ENCODE data around the gene TWNK. TPM values are rescaled to one million over a fixed set of nuclear protein-coding genes. Genes with fewer than 3 reads are reported as not detected.
A peak's percentile ranks its signal among the peaks of the same experiment; 100 is the strongest.

Gene TWNK
- polyA plus RNA-seq (2011; rRNA removed) (21.1 and 26.7 TPM in 2 replicates), polyA plus RNA-seq (2017; fragmentation: RNase III; extraction: RNeasy Plus Mini Kit Qiagen cat#74134 plus additional on column Dnase treatment) (34.7 to 36.0 TPM (median 35.9 TPM) in 3 replicates), polyA minus RNA-seq (2011; rRNA and poly(A)+ RNA removed) (21.0 and 21.4 TPM in 2 replicates)
- 19.5 and 21.8 TPM in 2 replicates for polyA plus RNA-seq (2012; cell fraction: cytosol; rRNA removed)
- 16.0 and 20.8 TPM in 2 replicates for polyA plus RNA-seq (2012; cell fraction: nucleus; rRNA removed)

GRCh38 chr10:100986952-100987684 is at the start of gene TWNK, which contains the start of gene MRPL43:
TWNK (plus strand) TSS chr10:100987543; CDS start chr10:100988211, 668 bp downstream.
MRPL43 (minus strand) TSS chr10:100987497; CDS start chr10:100987443, 54 bp downstream.
- ATAC-seq (peak; percentile 93 to 94), DNase-seq (ENCODE audit: low read depth in 1 of 2, low spot score in 1 of 2) (peak; percentile 81 to 91), FAIRE-seq (no peak)
- Histone ChIP-seq H3K4me1 (peaks cover 31% of the 10 kb centered on the region), H3K9me3 (no peaks in the 10 kb centered on the region), H3K27ac (peak within 1 kb of the TSS; percentile 96 to 97), H3K4me3 (peak within 1 kb of the TSS; percentile 83), H3K4me2 (peak within 1 kb of the TSS; percentile 96)
- POLR2A ChIA-PET = interaction anchor here (1.0 to 1.8 kb wide), 4 partner anchors 10 to 74 kb away, joined by 3 to 6 read pairs (median 4); no protein-coding TSS in a partner anchor
- 0% methylated on average over 36 of the region's 75 CpGs for WGBS (ENCODE audit: missing lambda C conversion rate)
- CTCF ChIA-PET = interaction anchor here (2.1 to 25.8 kb wide), 5 partner anchors 11 to 30 kb away, joined by 5 to 608 read pairs (median 83); partner anchors contain the start of genes LZTS2 and SEMA4G
- no peak for TF ChIP-seq TFCP2L1 (CRISPR knock-in tag; IDR thresholded peaks at IDR 0.05)
- TF ChIP-seq USF2 (IDR thresholded peaks at IDR 0.05) = 0 out of 2 replicates have a peak, but pooled peaks have one; percentile 7
- peak in 1 of 2 experiments; percentile 85; a peak in 4 of 5 replicates for TF ChIP-seq JUN (IDR thresholded peaks at IDR 0.05)
- peak; percentile 100 for TF ChIP-seq MAX (IDR thresholded peaks at IDR 0.05)
- TF ChIP-seq E2F6 (IDR thresholded peaks at IDR 0.05; ENCODE audit: borderline replicate concordance, low read depth) = peak; percentile 82; the same call in 1 of the 2 replicates
- peak; percentile 98 for TF ChIP-seq MYC (IDR thresholded peaks at IDR 0.05; ENCODE audit: borderline replicate concordance, low read length)
- no peak for TF ChIP-seq POLR2AphosphoS2 (conservative IDR thresholded peaks at IDR 0.05; ENCODE audit: low read length)
- 0 out of 2 replicates have a peak, but pooled peaks have one; percentile 41 for TF ChIP-seq HOXB13 (CRISPR knock-in tag; IDR thresholded peaks at IDR 0.05; ENCODE audit: low read depth)
- TF ChIP-seq POLR2A (IDR thresholded peaks at IDR 0.05; ENCODE audit: low read length) = peak; percentile 42
- TF ChIP-seq EP300 (IDR thresholded peaks at IDR 0.05) = no peak
- TF ChIP-seq SREBF2 (IDR thresholded peaks at IDR 0.05) = no peak
- TF ChIP-seq KDM5A (IDR thresholded peaks at IDR 0.05) = peak; percentile 51; the same call in 1 of the 2 replicates
- 0 out of 2 replicates have a peak, but pooled peaks have one; percentile 40 for TF ChIP-seq GATA3 (IDR thresholded peaks at IDR 0.05; ENCODE audit: borderline replicate concordance)
- no peak for TF ChIP-seq HMGXB4 (CRISPR knock-in tag; IDR thresholded peaks at IDR 0.05; ENCODE audit: borderline replicate concordance)
- TF ChIP-seq PHF8 (IDR thresholded peaks at IDR 0.05; ENCODE audit: borderline replicate concordance, low read depth) = peak; percentile 56; the same call in 1 of the 2 replicates
- TF ChIP-seq HDAC2 (IDR thresholded peaks at IDR 0.05) = no peak
- peak; percentile 66; the same call in 1 of the 3 replicates for TF ChIP-seq BCL3 (IDR thresholded peaks at IDR 0.05)
- TF ChIP-seq NPAS2 (CRISPR knock-in tag; IDR thresholded peaks at IDR 0.05; ENCODE audit: borderline replicate concordance) = peak; percentile 49; the same call in 1 of the 2 replicates

GRCh38 chr10:100939763-100940344 is 47.5 kb upstream of the TWNK start:
- Histone ChIP-seq H3K27ac (no peak overlapping the region), H3K4me2 (no peak overlapping the region), H3K9me3 (no peaks in the 10 kb centered on the region), H3K4me1 (no peaks in the 10 kb centered on the region), H3K4me3 (no peak overlapping the region)
- ATAC-seq (no peak), FAIRE-seq (no peak), DNase-seq (ENCODE audit: low read depth in 1 of 2, low spot score in 1 of 2) (no peak)
- ChIA-PET POLR2A (interaction anchor here (1.2 kb wide), 1 partner anchor 27 kb away, joined by 4 read pairs; the partner anchor contains the start of gene SLF2), CTCF (interaction anchor here (1.0 kb wide), 1 partner anchor 9 kb away, joined by 3 read pairs; no protein-coding TSS in a partner anchor)
- TF ChIP-seq RCOR1 (IDR thresholded peaks at IDR 0.05; ENCODE audit: low read depth, low read length) (no peak), CEBPB (IDR thresholded peaks at IDR 0.05) (no peak)

All from A549 (cell line).